ENCODE results near the gene GRK5. TPM values are rescaled to one million over a fixed set of nuclear protein-coding genes. Genes with fewer than 3 reads are reported as not detected.

GRK5 gene
- total RNA-seq, 1 experiment from 2014 or later = 0.82 TPM

DNA sequence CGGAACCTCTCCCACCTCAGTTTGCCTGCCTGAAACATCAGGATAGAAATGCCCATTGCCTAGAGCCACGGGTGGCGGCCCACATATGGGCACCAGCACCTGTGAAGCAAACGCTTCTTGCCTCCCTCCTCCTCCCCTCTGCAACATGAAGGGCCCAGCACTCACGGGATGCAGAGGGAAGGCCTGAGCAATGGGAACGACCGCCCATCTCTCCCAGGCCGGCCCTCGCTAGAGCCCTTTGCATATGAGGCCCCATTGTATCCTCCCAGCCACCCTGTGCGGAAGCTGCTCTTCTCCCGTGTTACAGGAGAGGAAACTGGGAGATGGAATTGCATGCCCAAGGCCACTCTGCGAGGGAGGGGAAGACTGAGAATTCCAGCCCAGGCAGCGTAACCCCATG lies 246.9 kb downstream of the GRK5 start:
- no peak overlapping the region for H3K4me3 Mint-ChIP-seq (ENCODE audit: unreplicated experiment)
- BruUV-seq (replicated peaks) = no TSS peak
- POLR2A ChIA-PET = no interaction called here
- H3K36me3 Mint-ChIP-seq (ENCODE audit: insufficient read depth, unreplicated experiment) = no peaks in the 10 kb centered on the region
- H3K9me3 Mint-ChIP-seq (ENCODE audit: unreplicated experiment) = no peaks in the 10 kb centered on the region
- TF ChIP-seq, protein P1, sequence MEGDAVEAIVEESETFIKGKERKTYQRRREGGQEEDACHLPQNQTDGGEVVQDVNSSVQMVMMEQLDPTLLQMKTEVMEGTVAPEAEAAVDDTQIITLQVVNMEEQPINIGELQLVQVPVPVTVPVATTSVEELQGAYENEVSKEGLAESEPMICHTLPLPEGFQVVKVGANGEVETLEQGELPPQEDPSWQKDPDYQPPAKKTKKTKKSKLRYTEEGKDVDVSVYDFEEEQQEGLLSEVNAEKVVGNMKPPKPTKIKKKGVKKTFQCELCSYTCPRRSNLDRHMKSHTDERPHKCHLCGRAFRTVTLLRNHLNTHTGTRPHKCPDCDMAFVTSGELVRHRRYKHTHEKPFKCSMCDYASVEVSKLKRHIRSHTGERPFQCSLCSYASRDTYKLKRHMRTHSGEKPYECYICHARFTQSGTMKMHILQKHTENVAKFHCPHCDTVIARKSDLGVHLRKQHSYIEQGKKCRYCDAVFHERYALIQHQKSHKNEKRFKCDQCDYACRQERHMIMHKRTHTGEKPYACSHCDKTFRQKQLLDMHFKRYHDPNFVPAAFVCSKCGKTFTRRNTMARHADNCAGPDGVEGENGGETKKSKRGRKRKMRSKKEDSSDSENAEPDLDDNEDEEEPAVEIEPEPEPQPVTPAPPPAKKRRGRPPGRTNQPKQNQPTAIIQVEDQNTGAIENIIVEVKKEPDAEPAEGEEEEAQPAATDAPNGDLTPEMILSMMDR (IDR thresholded peaks at IDR 0.05; ENCODE audit: unreplicated experiment) = no peak
- CTCF ChIA-PET = interaction anchor here (0.8 to 1.6 kb wide), 4 partner anchors 9 to 255 kb away, joined by 3 to 9 read pairs (median 4); no protein-coding TSS in a partner anchor
- no peak for DNase-seq (ENCODE audit: unreplicated experiment)
- peaks cover 11% of the 10 kb centered on the region for H3K4me1 Mint-ChIP-seq (ENCODE audit: insufficient read depth, unreplicated experiment)
- intact Hi-C loops (cut with micrococcal nuclease) = no loop called here
- H3K27me3 Mint-ChIP-seq (ENCODE audit: insufficient read depth, unreplicated experiment) = no peaks in the 10 kb centered on the region
- H3K27ac Mint-ChIP-seq (ENCODE audit: low read depth, unreplicated experiment) = no peak overlapping the region

DNA sequence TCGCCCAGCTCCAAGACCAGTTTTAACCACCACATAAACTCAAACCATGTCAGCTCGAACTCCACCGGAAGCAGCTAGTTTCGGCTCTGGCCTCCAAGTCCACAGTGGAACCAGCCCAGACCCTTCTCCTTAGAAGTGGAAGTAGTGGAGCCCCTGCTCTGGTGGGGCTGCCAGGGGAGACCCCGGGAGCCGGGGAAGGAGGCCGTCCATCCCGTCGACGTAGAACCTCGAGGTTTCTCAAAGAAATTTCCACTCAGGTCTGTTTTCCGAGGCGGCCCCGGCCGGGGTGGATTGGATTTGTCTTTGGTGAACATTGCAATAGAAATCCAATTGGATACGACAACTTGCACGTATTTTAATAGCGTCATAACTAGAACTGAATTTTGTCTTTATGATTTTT lies 247.6 kb downstream of the GRK5 start:
- Mint-ChIP-seq H3K4me3 (ENCODE audit: unreplicated experiment) (no peak overlapping the region), H3K4me1 (ENCODE audit: insufficient read depth, unreplicated experiment) (peaks cover 5% of the 10 kb centered on the region), H3K9me3 (ENCODE audit: unreplicated experiment) (no peaks in the 10 kb centered on the region), H3K27ac (ENCODE audit: low read depth, unreplicated experiment) (no peak overlapping the region), H3K36me3 (ENCODE audit: insufficient read depth, unreplicated experiment) (no peaks in the 10 kb centered on the region), H3K27me3 (ENCODE audit: insufficient read depth, unreplicated experiment) (no peaks in the 10 kb centered on the region)
- TF ChIP-seq, protein P1 (IDR thresholded peaks at IDR 0.05; ENCODE audit: unreplicated experiment) = no peak
- DNase-seq (ENCODE audit: unreplicated experiment) = no peak
- ChIA-PET POLR2A (no interaction called here), CTCF (interaction anchor here (0.8 to 1.4 kb wide), 2 partner anchors 11 to 15 kb away, joined by 3 read pairs; no protein-coding TSS in a partner anchor)
- intact Hi-C loops (cut with micrococcal nuclease) = no loop called here
- no TSS peak for BruUV-seq (replicated peaks)

DNA sequence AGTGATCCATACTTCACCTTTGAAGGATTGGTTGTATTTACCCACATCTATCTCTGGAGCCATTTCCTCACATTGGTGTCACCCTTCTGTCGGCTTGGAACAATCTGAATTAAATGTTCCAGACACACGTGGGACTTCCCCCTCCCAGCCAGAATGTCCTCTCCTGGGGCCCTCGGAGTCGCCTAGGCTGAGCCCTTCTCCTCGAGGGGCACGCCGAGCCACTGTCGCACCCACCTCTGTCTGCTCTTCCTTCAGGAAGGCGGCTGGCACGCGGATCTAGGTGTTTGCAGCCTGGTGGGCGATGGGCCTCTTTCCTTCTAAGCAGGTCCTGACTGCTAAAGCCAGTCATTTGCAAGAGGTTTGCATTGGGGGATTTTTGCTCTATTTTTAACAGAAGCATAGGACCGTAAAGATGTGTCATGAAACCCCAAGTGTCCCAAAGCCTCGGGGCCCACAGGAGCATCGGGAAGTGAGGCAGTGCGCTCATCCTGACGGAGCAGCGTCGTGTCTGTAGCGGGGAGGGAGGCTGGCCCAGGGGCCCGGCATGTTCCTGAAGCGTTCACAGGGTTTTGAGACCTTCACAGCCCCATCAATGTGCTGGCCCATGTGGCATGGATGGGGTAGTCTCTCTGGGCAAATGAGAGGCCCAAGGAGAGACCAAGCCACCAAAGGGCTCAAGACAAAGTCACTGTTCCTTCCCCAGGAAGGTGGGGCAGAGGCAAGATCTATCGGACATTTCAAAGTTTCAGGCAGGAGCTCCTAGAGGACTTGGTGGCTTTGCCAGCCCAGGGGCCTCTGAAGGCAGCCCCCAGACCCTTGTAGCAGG lies 248.5 kb downstream of the GRK5 start:
- TF ChIP-seq, protein P1 (IDR thresholded peaks at IDR 0.05; ENCODE audit: unreplicated experiment) = no peak
- H3K4me3 Mint-ChIP-seq (ENCODE audit: unreplicated experiment) = no peak overlapping the region
- ChIA-PET CTCF (interaction anchor here (1.1 kb wide), 1 partner anchor 10 kb away, joined by 4 read pairs; no protein-coding TSS in a partner anchor), POLR2A (no interaction called here)
- intact Hi-C loops (cut with micrococcal nuclease) = no loop called here
- no peak for DNase-seq (ENCODE audit: unreplicated experiment)
- no peak overlapping the region for H3K27ac Mint-ChIP-seq (ENCODE audit: low read depth, unreplicated experiment)
- no peaks in the 10 kb centered on the region for H3K27me3 Mint-ChIP-seq (ENCODE audit: insufficient read depth, unreplicated experiment)
- no peaks in the 10 kb centered on the region for H3K36me3 Mint-ChIP-seq (ENCODE audit: insufficient read depth, unreplicated experiment)
- H3K4me1 Mint-ChIP-seq (ENCODE audit: insufficient read depth, unreplicated experiment) = no peaks in the 10 kb centered on the region
- BruUV-seq (replicated peaks) = no TSS peak
- no peaks in the 10 kb centered on the region for H3K9me3 Mint-ChIP-seq (ENCODE audit: unreplicated experiment)

DNA sequence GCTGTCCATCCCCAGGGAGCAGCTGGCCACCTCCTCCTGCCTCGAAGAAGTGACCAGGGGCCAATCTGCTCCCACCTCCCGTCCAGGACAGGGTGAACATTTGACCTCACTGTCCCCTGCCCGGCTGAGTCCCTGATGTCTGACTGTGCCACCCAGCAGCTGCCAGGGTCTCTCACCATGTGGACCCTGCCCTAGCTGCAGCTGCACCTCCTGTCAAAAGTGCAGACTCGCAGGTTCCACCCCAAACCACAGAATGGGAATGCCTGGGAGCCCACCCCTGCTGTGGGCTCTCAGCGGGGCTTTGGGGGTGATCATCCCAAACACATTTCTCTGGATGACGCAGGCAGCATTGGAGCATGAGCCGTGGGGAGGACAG lies 249.1 kb downstream of the GRK5 start:
- Mint-ChIP-seq H3K27ac (ENCODE audit: low read depth, unreplicated experiment) (no peak overlapping the region), H3K4me1 (ENCODE audit: insufficient read depth, unreplicated experiment) (no peaks in the 10 kb centered on the region), H3K9me3 (ENCODE audit: unreplicated experiment) (no peaks in the 10 kb centered on the region), H3K4me3 (ENCODE audit: unreplicated experiment) (no peak overlapping the region), H3K36me3 (ENCODE audit: insufficient read depth, unreplicated experiment) (no peaks in the 10 kb centered on the region), H3K27me3 (ENCODE audit: insufficient read depth, unreplicated experiment) (no peaks in the 10 kb centered on the region)
- intact Hi-C loops (cut with micrococcal nuclease) = no loop called here
- TF ChIP-seq, protein P1 (IDR thresholded peaks at IDR 0.05; ENCODE audit: unreplicated experiment) = no peak
- ChIA-PET CTCF (interaction anchor here (1.1 to 1.2 kb wide), 2 partner anchors 11 to 250 kb away, joined by 4 to 5 read pairs; no protein-coding TSS in a partner anchor), POLR2A (interaction anchor here (0.6 kb wide), 1 partner anchor 228 kb away, joined by 5 read pairs; no protein-coding TSS in a partner anchor)
- BruUV-seq (replicated peaks) = no TSS peak
- no peak for DNase-seq (ENCODE audit: unreplicated experiment)
